ENCODE results near the gene TEX38. TPM values are rescaled to one million over a fixed set of nuclear protein-coding genes. Genes with fewer than 3 reads are reported as not detected.

Gene TEX38
- total RNA-seq, 1 experiment from 2014 or later: 0.17 TPM

GRCh38 chr1:46677339-46677738 lies 5.7 kb downstream of the TEX38 start:
- Mint-ChIP-seq H3K36me3 (peaks cover 45% of the 10 kb centered on the region), H3K27me3 (ENCODE audit: low read depth) (no peaks in the 10 kb centered on the region), H3K4me1 (peaks cover 20% of the 10 kb centered on the region), H3K9me3 (no peaks in the 10 kb centered on the region), H3K27ac (peak overlapping the region; percentile 34; the same call in 1 of the 2 replicates), H3K4me3 (no peak overlapping the region)
- TF ChIP-seq E2F5 (CRISPR knock-in tag; IDR thresholded peaks at IDR 0.05) (no peak), ZNF232 (CRISPR knock-in tag; IDR thresholded peaks at IDR 0.05) (no peak), GTF2I (CRISPR knock-in tag; conservative IDR thresholded peaks at IDR 0.05) (no peak), PRDM15 (CRISPR knock-in tag; IDR thresholded peaks at IDR 0.05) (no peak), NFE2L1 (CRISPR knock-in tag; IDR thresholded peaks at IDR 0.05) (no peak), NR3C1 (CRISPR knock-in tag; conservative IDR thresholded peaks at IDR 0.05; ENCODE audit: low read depth) (no peak), MYBL2 (CRISPR knock-in tag; IDR thresholded peaks at IDR 0.05) (no peak), JUN (CRISPR knock-in tag; IDR thresholded peaks at IDR 0.05) (no peak), ZNF138 (CRISPR knock-in tag; conservative IDR thresholded peaks at IDR 0.05) (no peak), NFYB (CRISPR knock-in tag; conservative IDR thresholded peaks at IDR 0.05; ENCODE audit: low read depth) (no peak), MLX (CRISPR knock-in tag; IDR thresholded peaks at IDR 0.05) (no peak), FOXP1 (CRISPR knock-in tag; IDR thresholded peaks at IDR 0.05; ENCODE audit: borderline replicate concordance) (no peak), ATF6 (CRISPR knock-in tag; IDR thresholded peaks at IDR 0.05) (no peak), CREB1 (CRISPR knock-in tag; IDR thresholded peaks at IDR 0.05) (no peak)
- POLR2A ChIA-PET: interaction anchor here (1.0 kb wide), 1 partner anchor 9 kb away, joined by 4 read pairs; the partner anchor contains the start of gene ATPAF1
- CTCF ChIA-PET: interaction anchor here (0.8 to 2.0 kb wide), 9 partner anchors 10 to 235 kb away, joined by 3 to 7 read pairs (median 5); partner anchors contain the start of genes ATPAF1, EFCAB14 and MKNK1
- ATAC-seq (peak; percentile 85), DNase-seq (ENCODE audit: low spot score) (no peak)

GRCh38 chr1:46679789-46680573 lies 8.3 kb downstream of the TEX38 start:
- Mint-ChIP-seq H3K4me1 (peaks cover 20% of the 10 kb centered on the region), H3K4me3 (no peak overlapping the region), H3K27me3 (ENCODE audit: low read depth) (no peaks in the 10 kb centered on the region), H3K9me3 (no peaks in the 10 kb centered on the region), H3K36me3 (peaks cover 64% of the 10 kb centered on the region), H3K27ac (no peak overlapping the region)
- CTCF ChIA-PET: interaction anchor here (0.6 to 1.3 kb wide), 2 partner anchors 45 to 58 kb away, joined by 3 to 7 read pairs; no protein-coding TSS in a partner anchor
- POLR2A ChIA-PET: no interaction called here
- no peak for DNase-seq (ENCODE audit: low spot score)
- ATAC-seq: no peak
- no peak for TF ChIP-seq FOXP4 (CRISPR knock-in tag; IDR thresholded peaks at IDR 0.05)
- TF ChIP-seq SP1 (CRISPR knock-in tag; conservative IDR thresholded peaks at IDR 0.05): no peak
- TF ChIP-seq TEAD1 (CRISPR knock-in tag; IDR thresholded peaks at IDR 0.05): no peak
- no peak for TF ChIP-seq ZNF121 (CRISPR knock-in tag; IDR thresholded peaks at IDR 0.05)
- no peak for TF ChIP-seq GTF2I (CRISPR knock-in tag; conservative IDR thresholded peaks at IDR 0.05)
- no peak for TF ChIP-seq NR3C1 (CRISPR knock-in tag; conservative IDR thresholded peaks at IDR 0.05; ENCODE audit: low read depth)
- TF ChIP-seq ATF1 (CRISPR knock-in tag; IDR thresholded peaks at IDR 0.05): no peak
- no peak for TF ChIP-seq JUN (CRISPR knock-in tag; IDR thresholded peaks at IDR 0.05)
- TF ChIP-seq ZNF416 (CRISPR knock-in tag; IDR thresholded peaks at IDR 0.05): no peak
- TF ChIP-seq FOXK1 (CRISPR knock-in tag; IDR thresholded peaks at IDR 0.05): no peak
- no peak for TF ChIP-seq CREM (CRISPR knock-in tag; IDR thresholded peaks at IDR 0.05)
- no peak for TF ChIP-seq PREB (CRISPR knock-in tag; IDR thresholded peaks at IDR 0.05; ENCODE audit: borderline replicate concordance)
- no peak for TF ChIP-seq TP53 (CRISPR knock-in tag; IDR thresholded peaks at IDR 0.05)
- no peak for TF ChIP-seq NR2C2 (CRISPR knock-in tag; IDR thresholded peaks at IDR 0.05)

Measured in WTC11 (cell line).